ENCODE data around the gene COG5.
A peak's percentile ranks its signal among the peaks of the same experiment; 100 is the strongest.

COG5 gene

GRCh38 chr7:107208563-107208962 lies 355.2 kb downstream of the COG5 start:
- 100% methylated on average over 4 of the region's 5 CpGs for WGBS
- Histone ChIP-seq H2BK120ac (ENCODE audit: low read depth, low read length) (no peak overlapping the region), H3K4me1 (ENCODE audit: control insufficient read depth, insufficient read depth, low read depth, low read length) (peaks cover 6% of the 10 kb centered on the region)

GRCh38 chr7:107208024-107208521 lies 355.6 kb downstream of the COG5 start:
- WGBS = 97% methylated on average over 3 of the region's 3 CpGs
- H4K8ac ChIP-seq (ENCODE audit: low read length) = no peak overlapping the region
- no peak overlapping the region for H3K4ac ChIP-seq (ENCODE audit: low read depth in 1 of 2, low read length in 2 of 2)

More at GRCh38 chr7:107208563-107208962, 355.2 kb downstream of the COG5 start:
- Histone ChIP-seq H3K79me1 (replicated peaks; ENCODE audit: low read length, poor library complexity, severe bottlenecking) (peaks cover 8% of the 10 kb centered on the region), H3K18ac (ENCODE audit: low read depth in 1 of 2, low read length in 2 of 2) (no peak overlapping the region), H3K23ac (ENCODE audit: low read length in 2 of 2) (no peak overlapping the region), H3K9me3 (ENCODE audit: control insufficient read depth, low read length) (no peaks in the 10 kb centered on the region), H2AK5ac (ENCODE audit: low read length, severe bottlenecking) (no peak overlapping the region), H3K9ac (ENCODE audit: low read length) (peak overlapping the region; percentile 74), H3K36me3 (ENCODE audit: control insufficient read depth in 1 of 2, insufficient read depth in 2 of 2, low read depth in 1 of 2, low read length in 2 of 2) (peaks cover 15 to 60% of the 10 kb centered on the region in 2 experiments), H2AFZ (ENCODE audit: low read depth, low read length) (no peak overlapping the region), H2BK12ac (ENCODE audit: low read length in 2 of 2) (no peak overlapping the region), H3K4ac (ENCODE audit: low read depth in 1 of 2, low read length in 2 of 2) (no peak overlapping the region), H4K8ac (ENCODE audit: low read length) (no peak overlapping the region), H3K27ac (ENCODE audit: low read length, poor library complexity, severe bottlenecking) (peak overlapping the region; percentile 54), H3K4me2 (ENCODE audit: low read length, poor library complexity, severe bottlenecking) (no peak overlapping the region), H2BK5ac (ENCODE audit: low read depth, low read length, poor library complexity, severe bottlenecking) (no peak overlapping the region), H3K27me3 (ENCODE audit: control insufficient read depth in 1 of 2, insufficient read depth in 1 of 2, low read length in 2 of 2) (no peaks in the 10 kb centered on the region), H4K91ac (ENCODE audit: low read length) (no peak overlapping the region), H3K14ac (ENCODE audit: low read length in 2 of 2) (no peak overlapping the region), H2BK15ac (ENCODE audit: low read depth, poor library complexity, severe bottlenecking) (no peak overlapping the region), H3K4me3 (ENCODE audit: insufficient read depth in 1 of 2, low read depth in 1 of 2, low read length in 2 of 2) (no peak overlapping the region)
- DNase-seq = no peak

GRCh38 chr7:107207459-107207858 lies 356.3 kb downstream of the COG5 start:
- Histone ChIP-seq H3K9me3 (ENCODE audit: control insufficient read depth, low read length) (no peaks in the 10 kb centered on the region), H2BK15ac (ENCODE audit: low read depth, poor library complexity, severe bottlenecking) (no peak overlapping the region), H3K14ac (ENCODE audit: low read length in 2 of 2) (no peak overlapping the region), H3K4ac (ENCODE audit: low read depth in 1 of 2, low read length in 2 of 2) (no peak overlapping the region), H3K4me1 (ENCODE audit: control insufficient read depth, insufficient read depth, low read depth, low read length) (peaks cover 6% of the 10 kb centered on the region), H4K8ac (ENCODE audit: low read length) (no peak overlapping the region), H3K4me3 (ENCODE audit: insufficient read depth in 1 of 2, low read depth in 1 of 2, low read length in 2 of 2) (no peak overlapping the region), H3K18ac (ENCODE audit: low read depth in 1 of 2, low read length in 2 of 2) (no peak overlapping the region), H2BK5ac (ENCODE audit: low read depth, low read length, poor library complexity, severe bottlenecking) (no peak overlapping the region), H2BK120ac (ENCODE audit: low read depth, low read length) (no peak overlapping the region), H3K4me2 (ENCODE audit: low read length, poor library complexity, severe bottlenecking) (no peak overlapping the region), H2AK5ac (ENCODE audit: low read length, severe bottlenecking) (no peak overlapping the region), H4K91ac (ENCODE audit: low read length) (no peak overlapping the region), H3K23ac (ENCODE audit: low read length in 2 of 2) (no peak overlapping the region), H3K27ac (ENCODE audit: low read length, poor library complexity, severe bottlenecking) (no peak overlapping the region), H2AFZ (ENCODE audit: low read depth, low read length) (no peak overlapping the region), H3K27me3 (ENCODE audit: control insufficient read depth in 1 of 2, insufficient read depth in 1 of 2, low read length in 2 of 2) (no peaks in the 10 kb centered on the region), H3K36me3 (ENCODE audit: control insufficient read depth in 1 of 2, insufficient read depth in 2 of 2, low read depth in 1 of 2, low read length in 2 of 2) (peaks cover 15 to 71% of the 10 kb centered on the region in 2 experiments), H2BK12ac (ENCODE audit: low read length in 2 of 2) (no peak overlapping the region), H3K79me1 (replicated peaks; ENCODE audit: low read length, poor library complexity, severe bottlenecking) (no peaks in the 10 kb centered on the region), H3K9ac (ENCODE audit: low read length) (peak overlapping the region; percentile 74)
- DNase-seq = no peak
- 89% methylated on average over 5 of the region's 5 CpGs for WGBS

More at GRCh38 chr7:107208024-107208521, 355.6 kb downstream of the COG5 start:
- Histone ChIP-seq H2AK5ac (ENCODE audit: low read length, severe bottlenecking) (no peak overlapping the region), H2BK15ac (ENCODE audit: low read depth, poor library complexity, severe bottlenecking) (no peak overlapping the region), H2BK12ac (ENCODE audit: low read length in 2 of 2) (no peak overlapping the region), H3K79me1 (replicated peaks; ENCODE audit: low read length, poor library complexity, severe bottlenecking) (peaks cover 3% of the 10 kb centered on the region), H3K4me3 (ENCODE audit: insufficient read depth in 1 of 2, low read depth in 1 of 2, low read length in 2 of 2) (no peak overlapping the region), H3K14ac (ENCODE audit: low read length in 2 of 2) (no peak overlapping the region), H4K91ac (ENCODE audit: low read length) (no peak overlapping the region), H3K36me3 (ENCODE audit: control insufficient read depth in 1 of 2, insufficient read depth in 2 of 2, low read depth in 1 of 2, low read length in 2 of 2) (peaks cover 15 to 65% of the 10 kb centered on the region in 2 experiments), H3K23ac (ENCODE audit: low read length in 2 of 2) (no peak overlapping the region), H3K9me3 (ENCODE audit: control insufficient read depth, low read length) (no peaks in the 10 kb centered on the region), H2BK5ac (ENCODE audit: low read depth, low read length, poor library complexity, severe bottlenecking) (no peak overlapping the region), H3K4me1 (ENCODE audit: control insufficient read depth, insufficient read depth, low read depth, low read length) (peaks cover 6% of the 10 kb centered on the region), H3K27me3 (ENCODE audit: control insufficient read depth in 1 of 2, insufficient read depth in 1 of 2, low read length in 2 of 2) (no peaks in the 10 kb centered on the region), H2BK120ac (ENCODE audit: low read depth, low read length) (no peak overlapping the region), H3K27ac (ENCODE audit: low read length, poor library complexity, severe bottlenecking) (peak overlapping the region; percentile 54), H3K9ac (ENCODE audit: low read length) (peak overlapping the region; percentile 74), H3K18ac (ENCODE audit: low read depth in 1 of 2, low read length in 2 of 2) (no peak overlapping the region), H2AFZ (ENCODE audit: low read depth, low read length) (no peak overlapping the region), H3K4me2 (ENCODE audit: low read length, poor library complexity, severe bottlenecking) (no peak overlapping the region)
- DNase-seq = no peak

GRCh38 chr7:107206706-107207105 lies 357.0 kb downstream of the COG5 start:
- no peak overlapping the region for H3K4me3 ChIP-seq (ENCODE audit: insufficient read depth in 1 of 2, low read depth in 1 of 2, low read length in 2 of 2)
- H3K4me1 ChIP-seq (ENCODE audit: control insufficient read depth, insufficient read depth, low read depth, low read length) = peaks cover 6% of the 10 kb centered on the region
- no peak overlapping the region for H3K27ac ChIP-seq (ENCODE audit: low read length, poor library complexity, severe bottlenecking)
- no peak overlapping the region for H3K9ac ChIP-seq (ENCODE audit: low read length)
- no peak overlapping the region for H2BK12ac ChIP-seq (ENCODE audit: low read length in 2 of 2)
- H3K79me1 ChIP-seq (replicated peaks; ENCODE audit: low read length, poor library complexity, severe bottlenecking) = no peaks in the 10 kb centered on the region
- H3K27me3 ChIP-seq (ENCODE audit: control insufficient read depth in 1 of 2, insufficient read depth in 1 of 2, low read length in 2 of 2) = no peaks in the 10 kb centered on the region
- no peak for DNase-seq
- H2AFZ ChIP-seq (ENCODE audit: low read depth, low read length) = no peak overlapping the region
- H3K23ac ChIP-seq (ENCODE audit: low read length in 2 of 2) = no peak overlapping the region
- no peak overlapping the region for H3K4me2 ChIP-seq (ENCODE audit: low read length, poor library complexity, severe bottlenecking)
- no peak overlapping the region for H4K91ac ChIP-seq (ENCODE audit: low read length)
- H4K8ac ChIP-seq (ENCODE audit: low read length) = no peak overlapping the region
- 97% methylated on average over 2 of the region's 3 CpGs for WGBS
- no peak overlapping the region for H2AK5ac ChIP-seq (ENCODE audit: low read length, severe bottlenecking)
- H2BK120ac ChIP-seq (ENCODE audit: low read depth, low read length) = no peak overlapping the region
- no peak overlapping the region for H3K4ac ChIP-seq (ENCODE audit: low read depth in 1 of 2, low read length in 2 of 2)
- no peak overlapping the region for H3K14ac ChIP-seq (ENCODE audit: low read length in 2 of 2)
- no peak overlapping the region for H3K18ac ChIP-seq (ENCODE audit: low read depth in 1 of 2, low read length in 2 of 2)
- H3K36me3 ChIP-seq (ENCODE audit: control insufficient read depth in 1 of 2, insufficient read depth in 2 of 2, low read depth in 1 of 2, low read length in 2 of 2) = peaks cover 18 to 79% of the 10 kb centered on the region in 2 experiments
- no peak overlapping the region for H2BK5ac ChIP-seq (ENCODE audit: low read depth, low read length, poor library complexity, severe bottlenecking)
- no peak overlapping the region for H2BK15ac ChIP-seq (ENCODE audit: low read depth, poor library complexity, severe bottlenecking)
- no peaks in the 10 kb centered on the region for H3K9me3 ChIP-seq (ENCODE audit: control insufficient read depth, low read length)

All from mesenchymal stem cell (in vitro differentiated cells and primary cell).